Activated CD4-positive, alpha-beta T cell treated with anti-CD3 and anti-CD28 coated beads, Interleukin-2, amount 10 ng/mL, durations not matched to agents 7 days and 5 days (primary cell): ENCODE measurements around the gene APOBEC3C. TPM values are rescaled to one million over a fixed set of nuclear protein-coding genes. Genes with fewer than 3 reads are reported as not detected.
"Not testable (repeated sequence)": the region's sequence is repeated elsewhere in the genome, so short reads cannot be mapped to it uniquely, and the experiment has no call there.

Experiments used
- CTCF ChIA-PET: fragments of 350-600 bp; sonication (Branson Sonifier 250); formaldehyde crosslinking; loops from one replicate; lab custom pipeline; 2021; ENCODE audit warnings: antibody characterized with exemption; lab: Charles Lee
- POLR2A ChIA-PET: fragments of 350-600 bp; sonication (Branson Sonifier 250); formaldehyde crosslinking; loops from one replicate; lab custom pipeline; 2021; ENCODE audit warnings: antibody characterized with exemption; lab: Charles Lee
- DNase-seq: peaks from one replicate; pipeline ENCODE4 v3.0.0-alpha.2; 2020
- H3K27ac Mint-ChIP-seq: one replicate; pipeline ENCODE4 v1.8.0; 2021; ENCODE audit warnings: mild to moderate bottlenecking, moderate library complexity, mixed read lengths
- H3K27me3 Mint-ChIP-seq: one replicate; pipeline ENCODE4 v1.8.0; 2021; ENCODE audit warnings: mixed read lengths
- H3K36me3 Mint-ChIP-seq: one replicate; pipeline ENCODE4 v1.8.0; 2021; ENCODE audit warnings: low read depth, mixed read lengths
- H3K4me1 Mint-ChIP-seq: one replicate; pipeline ENCODE4 v1.8.0; 2021; ENCODE audit warnings: mixed read lengths
- H3K4me3 Mint-ChIP-seq: one replicate; pipeline ENCODE4 v1.8.0; 2021; ENCODE audit warnings: mild to moderate bottlenecking, moderate library complexity, mixed read lengths
- H3K9me3 Mint-ChIP-seq: one replicate; pipeline ENCODE4 v1.8.0; 2021; ENCODE audit warnings: mixed read lengths
- total RNA-seq, 2 experiments: library from RNA; stranded (reverse); gene quantifications; one replicate each; pipeline ENCODE4 v1.2.3, GENCODE V29; 2021

APOBEC3C gene
- total RNA-seq, 2 experiments from 2014 or later = 111 to 144 TPM

DNA sequence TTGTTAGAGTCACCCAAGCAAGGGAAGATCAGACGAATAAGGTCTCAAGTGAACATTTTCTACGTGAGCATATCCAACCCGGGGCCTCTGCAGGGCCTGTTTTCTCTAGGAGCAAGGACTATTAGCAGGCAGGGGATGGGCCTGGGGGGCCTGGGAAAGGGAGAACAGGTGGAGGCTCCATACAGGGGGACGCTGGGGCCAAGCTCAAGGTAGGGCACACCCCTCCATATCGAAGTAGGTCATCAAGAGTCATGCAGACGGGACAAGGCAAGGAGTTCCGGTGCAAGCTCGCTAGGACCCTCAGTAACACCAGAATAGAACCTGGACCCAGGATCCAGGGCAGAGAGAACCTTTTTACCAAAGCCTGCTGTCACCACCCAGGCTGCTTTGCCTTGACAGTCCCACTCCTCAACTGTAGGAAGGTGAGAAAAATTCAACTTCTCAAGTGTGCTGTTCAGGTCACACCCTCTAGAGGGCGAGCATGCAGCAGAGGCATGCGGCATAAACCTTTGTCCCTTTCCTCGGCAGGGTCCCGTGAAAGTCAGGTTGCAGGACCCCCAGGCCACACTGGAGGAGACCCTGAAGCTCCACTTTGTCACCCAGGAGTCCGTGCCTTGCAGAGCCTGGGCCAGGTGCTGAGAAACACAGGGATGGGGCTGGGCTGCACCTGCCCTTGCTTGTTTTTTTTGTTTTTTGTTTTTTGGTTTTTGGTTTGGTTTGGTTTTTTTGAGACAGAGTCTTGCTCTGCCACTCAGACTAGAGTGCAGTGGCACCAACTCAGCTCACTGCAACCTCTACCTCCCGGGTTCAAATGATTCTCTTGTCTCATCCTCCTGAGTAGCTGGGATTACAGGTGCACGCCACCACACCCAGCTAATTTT lies 40.5 kb upstream of the APOBEC3C start:
- H3K27ac Mint-ChIP-seq = peak overlapping the region; percentile 2
- ChIA-PET POLR2A (no interaction called here), CTCF (interaction anchor here (0.6 to 1.0 kb wide), 2 partner anchors 16 to 30 kb away, joined by 3 to 4 read pairs; partner anchors contain the start of gene APOBEC3A)
- peak; percentile 67 for DNase-seq
- no peaks in the 10 kb centered on the region for H3K36me3 Mint-ChIP-seq
- H3K4me3 Mint-ChIP-seq = no peak overlapping the region
- H3K9me3 Mint-ChIP-seq = peaks cover 5% of the 10 kb centered on the region
- H3K4me1 Mint-ChIP-seq = peaks cover 10% of the 10 kb centered on the region
- peaks cover 20% of the 10 kb centered on the region for H3K27me3 Mint-ChIP-seq

DNA sequence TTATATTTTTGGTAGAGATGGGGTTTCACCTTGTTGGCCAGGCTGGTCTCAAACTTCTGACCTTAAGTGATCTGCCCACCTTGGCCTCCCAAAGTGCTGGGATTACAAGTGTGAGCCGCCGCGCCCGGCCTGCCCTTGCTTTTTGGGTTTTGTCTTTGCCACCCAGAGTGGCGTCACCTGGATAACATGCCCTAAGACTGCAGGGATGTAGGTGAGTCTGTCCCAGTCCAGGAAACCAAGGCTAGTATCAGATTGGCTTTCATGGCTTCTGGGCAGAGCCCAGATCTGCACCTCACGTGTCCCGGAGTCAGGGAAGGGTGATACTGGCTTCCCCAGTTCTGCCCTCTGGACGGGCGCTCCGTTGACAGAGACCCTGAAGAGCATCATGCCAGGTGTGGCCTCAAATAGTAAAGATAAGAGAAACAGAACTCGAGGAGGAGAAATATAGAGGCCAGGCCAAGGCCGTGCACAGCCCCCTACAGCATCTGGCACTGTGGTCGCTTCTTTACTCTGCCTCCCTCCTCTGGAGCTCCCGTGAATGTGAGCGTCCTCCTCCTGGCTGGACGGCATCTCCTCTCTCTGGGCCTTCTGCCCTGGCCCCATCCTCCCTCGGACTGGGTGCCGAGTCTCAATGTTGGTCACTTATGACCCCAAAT lies 39.8 kb upstream of the APOBEC3C start:
- peaks cover 8% of the 10 kb centered on the region for H3K4me1 Mint-ChIP-seq
- no peak for DNase-seq
- no peaks in the 10 kb centered on the region for H3K36me3 Mint-ChIP-seq
- H3K27ac Mint-ChIP-seq = no peak overlapping the region
- H3K4me3 Mint-ChIP-seq = no peak overlapping the region
- CTCF ChIA-PET = interaction anchor here (1.0 kb wide), 1 partner anchor 29 kb away, joined by 4 read pairs; no protein-coding TSS in a partner anchor
- H3K9me3 Mint-ChIP-seq = peaks cover 5% of the 10 kb centered on the region
- peaks cover 15% of the 10 kb centered on the region for H3K27me3 Mint-ChIP-seq
- POLR2A ChIA-PET = no interaction called here

DNA sequence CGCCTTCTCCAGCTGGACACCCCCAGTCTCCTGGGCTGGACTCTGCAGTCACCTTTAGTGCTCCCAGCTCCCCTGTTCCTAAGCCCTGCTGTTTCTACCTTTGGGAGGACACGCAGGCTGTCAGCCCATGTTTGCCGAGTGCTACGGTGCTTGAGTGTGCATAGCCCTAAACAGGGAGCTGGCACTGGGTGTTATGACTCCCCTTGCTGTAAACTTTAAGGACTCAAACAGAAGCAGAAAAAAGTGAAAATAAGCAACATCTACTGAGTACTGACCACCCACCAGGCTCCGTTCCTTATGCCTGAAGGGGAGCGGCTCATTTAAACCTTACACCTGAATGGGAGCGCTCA lies 39.3 kb upstream of the APOBEC3C start:
- Mint-ChIP-seq H3K27ac (no peak overlapping the region), H3K36me3 (no peaks in the 10 kb centered on the region), H3K4me1 (peaks cover 8% of the 10 kb centered on the region), H3K4me3 (no peak overlapping the region), H3K27me3 (peaks cover 12% of the 10 kb centered on the region), H3K9me3 (peaks cover 5% of the 10 kb centered on the region)
- POLR2A ChIA-PET = no interaction called here
- no peak for DNase-seq
- CTCF ChIA-PET = no interaction called here

DNA sequence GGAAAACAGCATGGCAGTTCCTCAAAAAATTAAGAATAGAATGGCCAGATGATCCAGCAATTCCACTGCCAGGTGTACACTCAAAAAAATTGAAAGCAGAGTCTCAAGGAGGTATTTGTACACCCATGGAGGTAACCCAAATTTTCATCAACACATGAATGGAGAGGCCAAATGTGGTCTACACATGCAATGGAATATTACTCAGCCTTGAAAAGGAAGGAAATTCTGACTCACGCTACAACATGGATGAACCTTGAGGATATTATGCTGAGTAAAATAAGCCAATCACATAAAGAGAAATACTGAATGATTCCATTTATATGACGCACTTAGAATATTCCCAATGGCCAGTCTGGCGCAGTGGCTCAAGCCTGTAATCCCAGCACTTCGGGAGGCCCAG lies 36.8 kb upstream of the APOBEC3C start:
- POLR2A ChIA-PET, H3K9me3 Mint-ChIP-seq, H3K27me3 Mint-ChIP-seq, H3K36me3 Mint-ChIP-seq, H3K4me3 Mint-ChIP-seq, H3K27ac Mint-ChIP-seq, DNase-seq, CTCF ChIA-PET: not testable (repeated sequence)
- peaks cover 16% of the 10 kb centered on the region for H3K4me1 Mint-ChIP-seq

DNA sequence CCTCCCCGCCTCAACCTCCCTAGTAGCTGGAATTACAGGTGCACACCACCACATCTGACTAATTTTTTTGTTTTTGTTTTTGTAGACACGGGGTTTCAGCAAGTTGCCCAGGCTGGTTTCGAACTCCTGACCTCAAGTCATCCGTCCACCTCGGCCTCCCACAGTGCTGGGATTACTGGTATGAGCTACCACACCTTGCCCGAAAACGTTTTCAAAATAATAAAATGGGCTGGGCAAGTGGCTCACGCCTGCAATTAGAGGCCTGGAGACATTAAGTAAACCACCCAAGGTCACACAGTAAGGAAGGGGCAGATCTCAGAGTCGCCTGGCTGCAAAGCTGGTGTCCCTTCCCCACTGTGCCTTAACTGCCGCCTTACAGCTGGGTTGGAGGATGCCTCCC lies 33.5 kb upstream of the APOBEC3C start:
- H3K4me1 Mint-ChIP-seq = peaks cover 38% of the 10 kb centered on the region
- H3K27me3 Mint-ChIP-seq, H3K4me3 Mint-ChIP-seq, DNase-seq, CTCF ChIA-PET, POLR2A ChIA-PET, H3K27ac Mint-ChIP-seq: not testable (repeated sequence)
- H3K9me3 Mint-ChIP-seq = peaks cover 18% of the 10 kb centered on the region
- peaks cover 12% of the 10 kb centered on the region for H3K36me3 Mint-ChIP-seq

DNA sequence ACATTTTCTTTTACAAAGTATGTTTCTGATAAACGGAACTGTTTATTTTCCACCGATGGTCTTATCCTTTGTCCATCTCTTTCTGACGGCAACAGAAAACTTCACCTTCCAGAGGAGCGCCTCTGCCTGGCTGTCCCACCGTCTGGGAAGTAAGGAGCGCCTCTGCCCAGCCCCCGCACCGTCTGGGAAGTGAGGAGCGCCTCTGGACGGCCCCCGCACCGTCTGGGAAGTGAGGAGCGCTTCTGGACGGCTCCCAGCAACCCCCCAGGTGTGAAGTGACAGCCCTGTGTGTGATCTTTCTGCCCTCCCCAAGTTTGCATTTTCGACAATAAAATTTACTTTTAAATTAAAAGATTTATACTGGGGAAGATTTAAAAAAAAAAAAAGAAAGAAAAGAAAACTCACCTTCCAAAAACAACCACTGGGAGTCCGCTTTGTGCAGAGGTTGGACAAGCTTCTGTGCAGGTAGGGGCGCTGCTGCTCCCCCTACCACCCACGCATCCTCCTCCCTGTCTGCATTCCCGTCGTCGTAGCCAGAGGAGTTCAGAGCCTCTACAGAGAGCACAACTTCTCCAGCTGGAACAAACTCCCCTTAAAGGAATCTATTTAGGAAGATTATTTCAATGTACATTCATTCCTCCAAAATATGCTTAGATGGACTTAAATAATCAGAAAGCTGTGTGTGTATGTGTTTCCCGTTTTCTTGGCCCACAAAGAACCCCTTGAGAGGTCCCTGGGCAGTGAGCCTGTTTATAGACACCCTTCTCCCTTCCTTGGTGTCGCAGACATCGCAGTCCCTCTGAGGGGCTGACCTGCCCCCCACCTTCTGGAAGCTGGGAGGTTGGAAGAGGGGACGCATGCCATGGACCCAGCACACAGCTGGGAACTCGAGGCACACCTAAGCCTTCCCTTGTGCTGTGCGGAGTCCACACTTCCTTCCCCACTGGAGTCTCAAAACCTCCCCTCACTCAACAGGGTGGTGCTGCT lies 32.8 kb upstream of the APOBEC3C start:
- Mint-ChIP-seq H3K4me3 (peak overlapping the region; percentile 70), H3K36me3 (peaks cover 12% of the 10 kb centered on the region), H3K27me3 (peaks cover 6% of the 10 kb centered on the region), H3K27ac (peak overlapping the region; percentile 95), H3K4me1 (peaks cover 45% of the 10 kb centered on the region), H3K9me3 (peaks cover 18% of the 10 kb centered on the region)
- POLR2A ChIA-PET = interaction anchor here (0.6 kb wide), 1 partner anchor 780 kb away, joined by 3 read pairs; no protein-coding TSS in a partner anchor
- CTCF ChIA-PET = interaction anchor here (1.0 kb wide), 1 partner anchor 12 kb away, joined by 8 read pairs; no protein-coding TSS in a partner anchor
- no peak for DNase-seq

DNA sequence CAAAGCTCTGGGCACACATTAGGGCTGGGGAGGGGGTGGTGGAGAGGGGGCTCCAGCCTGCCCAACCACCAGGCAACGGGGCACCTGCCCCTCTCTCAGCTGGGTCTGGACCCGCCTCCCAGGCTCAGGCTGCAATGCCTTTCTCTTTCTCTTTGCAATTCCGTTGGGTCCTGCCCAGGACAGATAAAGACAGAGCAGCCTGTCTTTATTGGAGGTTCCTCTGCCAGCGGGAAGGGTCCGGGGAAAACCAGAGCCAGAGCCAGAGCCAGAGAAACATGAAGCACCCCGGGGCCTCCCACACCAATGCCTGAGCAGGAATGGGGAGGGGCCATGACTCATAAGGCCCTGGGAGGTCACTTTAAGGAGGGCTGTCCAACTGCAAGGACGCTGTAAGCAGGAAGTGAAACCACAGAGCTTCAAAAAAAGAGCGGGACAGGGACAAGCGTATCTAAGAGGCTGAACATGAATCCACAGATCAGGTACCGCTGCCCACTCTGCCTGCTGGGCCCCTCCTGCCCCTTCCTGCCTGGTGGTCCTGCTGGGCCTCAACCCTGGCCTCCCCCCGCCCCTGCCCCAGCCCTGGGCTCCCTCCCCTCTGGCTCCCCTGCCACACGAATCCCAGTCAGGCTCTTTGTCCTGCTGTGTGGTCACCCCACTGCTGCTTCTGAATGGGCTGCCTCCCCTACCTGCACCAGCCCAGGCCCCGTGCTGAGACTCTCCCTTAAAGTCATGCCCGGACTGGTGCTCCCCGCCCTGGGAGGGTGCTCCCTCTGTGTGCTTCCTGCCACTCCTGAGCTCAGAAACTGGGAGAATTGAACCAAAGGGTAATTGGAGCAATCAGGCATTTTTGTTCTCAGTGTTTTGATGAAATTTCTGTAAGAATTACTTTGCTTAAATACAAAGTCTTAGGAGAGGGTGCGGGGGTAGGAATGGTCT lies 31.8 kb upstream of the APOBEC3C start, which contains the start of gene APOBEC3B:
Gene APOBEC3B, plus strand, starts transcription at position 356 of the 936 bp plus-strand sequence. Its CDS starts 107 bp downstream, at position 463.
- Mint-ChIP-seq H3K9me3 (peaks cover 15% of the 10 kb centered on the region), H3K4me1 (peaks cover 50% of the 10 kb centered on the region), H3K27me3 (peaks cover 4% of the 10 kb centered on the region), H3K4me3 (peak within 1 kb of the TSS; percentile 70), H3K27ac (peak within 1 kb of the TSS; percentile 95), H3K36me3 (peaks cover 12% of the 10 kb centered on the region)
- POLR2A ChIA-PET = interaction anchor here (0.6 kb wide), 1 partner anchor 781 kb away, joined by 3 read pairs; no protein-coding TSS in a partner anchor
- CTCF ChIA-PET = interaction anchor here (1.0 kb wide), 2 partner anchors 13 to 21 kb away, joined by 3 to 8 read pairs; no protein-coding TSS in a partner anchor
- peak; percentile 77 for DNase-seq

DNA sequence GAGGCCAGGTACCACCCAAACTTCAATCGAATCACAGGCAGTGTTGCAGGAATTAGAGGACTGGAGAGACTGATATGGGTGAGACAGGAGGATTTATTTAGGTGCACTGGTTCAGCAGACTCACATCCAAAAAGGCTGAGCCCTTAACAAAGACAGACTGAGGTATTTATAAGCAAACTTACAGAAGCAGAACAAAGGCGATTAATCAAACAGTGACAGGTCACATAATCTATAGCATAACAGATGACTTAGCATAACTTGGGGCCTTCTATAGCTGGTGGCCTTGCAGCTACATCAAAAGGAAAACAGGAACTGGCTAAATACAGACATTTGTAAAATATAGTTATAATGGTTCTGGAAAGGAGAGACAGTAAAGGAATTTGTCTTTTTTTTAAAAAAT lies 29.8 kb upstream of the APOBEC3C start:
- H3K27me3 Mint-ChIP-seq = no peaks in the 10 kb centered on the region
- POLR2A ChIA-PET = interaction anchor here (1.7 kb wide), 1 partner anchor 19 kb away, joined by 3 read pairs; no protein-coding TSS in a partner anchor
- CTCF ChIA-PET = interaction anchor here (0.6 to 1.0 kb wide), 3 partner anchors 19 to 159 kb away, joined by 3 to 4 read pairs (median 3); no protein-coding TSS in a partner anchor
- H3K9me3 Mint-ChIP-seq = peaks cover 13% of the 10 kb centered on the region
- H3K27ac Mint-ChIP-seq = peak overlapping the region; percentile 27
- H3K36me3 Mint-ChIP-seq = peaks cover 12% of the 10 kb centered on the region
- DNase-seq = no peak
- peaks cover 68% of the 10 kb centered on the region for H3K4me1 Mint-ChIP-seq
- no peak overlapping the region for H3K4me3 Mint-ChIP-seq

DNA sequence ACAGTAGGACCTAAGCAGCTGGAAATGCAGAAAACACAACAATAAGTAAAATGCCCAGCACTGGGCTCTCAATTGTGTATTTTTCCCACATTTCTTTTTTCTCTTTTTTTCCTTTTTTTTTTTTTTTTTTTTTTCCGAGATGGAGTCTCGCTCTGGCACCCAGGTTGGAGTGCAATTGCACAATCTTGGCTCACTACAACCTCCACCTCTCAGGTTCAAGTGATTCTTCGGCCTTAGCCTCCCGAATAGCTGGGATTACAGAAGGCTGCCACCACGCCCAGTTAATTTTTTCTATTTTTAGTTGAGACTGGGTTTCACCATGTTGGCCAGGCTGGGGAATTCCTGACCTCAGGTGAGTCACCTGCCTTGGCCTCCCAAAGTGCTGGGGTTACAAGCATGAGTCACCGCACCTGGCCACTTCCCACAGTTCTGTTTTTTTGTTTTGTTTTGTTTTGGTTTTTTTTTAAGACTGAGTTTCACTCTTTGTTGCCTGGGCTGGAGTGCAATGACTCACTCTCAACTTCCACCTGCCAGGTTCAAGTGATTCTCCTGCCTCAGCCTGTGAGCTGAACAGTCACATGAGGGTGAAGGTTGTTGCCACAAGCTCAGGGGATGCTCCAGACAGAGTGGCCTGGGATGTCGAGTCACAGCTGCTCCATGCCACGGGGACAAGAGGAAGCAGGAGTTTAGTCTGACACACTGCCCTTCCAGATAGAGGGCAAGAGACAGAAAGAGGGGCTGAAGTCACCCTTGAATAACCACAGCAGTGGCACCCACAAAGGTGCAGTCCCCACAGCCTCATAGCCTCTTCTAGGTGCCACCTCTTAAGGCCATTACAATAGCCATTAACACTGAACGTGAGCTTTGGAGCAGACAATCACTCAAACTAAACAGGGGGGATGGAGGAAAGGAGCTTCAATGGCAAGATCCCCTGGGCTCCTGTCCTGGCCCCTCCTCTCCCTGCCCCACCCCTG lies 29.0 kb upstream of the APOBEC3C start:
- H3K36me3 Mint-ChIP-seq = peaks cover 12% of the 10 kb centered on the region
- H3K4me1 Mint-ChIP-seq = peaks cover 76% of the 10 kb centered on the region
- CTCF ChIA-PET = interaction anchor here (0.7 to 1.0 kb wide), 3 partner anchors 18 to 158 kb away, joined by 3 read pairs; no protein-coding TSS in a partner anchor
- H3K4me3 Mint-ChIP-seq = peak overlapping the region; percentile 8
- H3K27ac Mint-ChIP-seq = peak overlapping the region; percentile 88
- POLR2A ChIA-PET = interaction anchor here (1.7 kb wide), 1 partner anchor 18 kb away, joined by 3 read pairs; no protein-coding TSS in a partner anchor
- peak; percentile 85 for DNase-seq
- not testable (repeated sequence) for H3K27me3 Mint-ChIP-seq
- H3K9me3 Mint-ChIP-seq = peaks cover 13% of the 10 kb centered on the region

DNA sequence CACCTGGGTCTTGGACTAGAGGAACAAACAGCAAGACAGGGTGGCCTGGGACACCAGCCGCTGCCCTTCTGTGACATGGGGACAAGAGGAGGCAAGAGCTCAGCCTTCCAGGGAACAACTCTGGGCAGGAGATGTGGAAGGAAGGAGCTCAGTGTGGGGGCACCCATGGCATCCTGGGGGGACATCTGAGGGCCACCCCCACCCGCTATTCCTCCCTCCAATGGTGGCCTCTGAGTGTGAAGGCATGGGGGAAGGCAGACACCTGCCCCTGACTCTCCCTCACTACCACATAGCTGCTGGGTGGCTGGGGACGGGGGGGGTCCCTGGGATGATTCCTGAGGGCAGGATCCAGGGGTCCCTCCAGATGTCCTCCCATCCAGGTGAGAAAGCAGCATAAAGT lies 27.4 kb upstream of the APOBEC3C start:
- ChIA-PET POLR2A (interaction anchor here (0.7 kb wide), 1 partner anchor 955 kb away, joined by 5 read pairs; no protein-coding TSS in a partner anchor), CTCF (interaction anchor here (1.2 kb wide), 1 partner anchor 16 kb away, joined by 3 read pairs; no protein-coding TSS in a partner anchor)
- H3K27ac Mint-ChIP-seq = peak overlapping the region; percentile 46
- DNase-seq = no peak
- H3K4me1 Mint-ChIP-seq = peaks cover 74% of the 10 kb centered on the region
- peaks cover 12% of the 10 kb centered on the region for H3K36me3 Mint-ChIP-seq
- H3K4me3 Mint-ChIP-seq = no peak overlapping the region
- H3K27me3 Mint-ChIP-seq = no peaks in the 10 kb centered on the region
- H3K9me3 Mint-ChIP-seq = peaks cover 13% of the 10 kb centered on the region
